GM18520 (cell line): ENCODE data around the gene ZNG1C.
"Not testable (repeated sequence)": the region's sequence is repeated elsewhere in the genome, so short reads cannot be mapped to it uniquely, and the experiment has no call there.

Source experiments
- ATAC-seq: cut with Tn5 transposase; IDR thresholded peaks from one replicate; pipeline ENCODE4 v1.9.1; 2021; ENCODE audit not compliant: unreplicated experiment

Gene ZNG1C

DNA sequence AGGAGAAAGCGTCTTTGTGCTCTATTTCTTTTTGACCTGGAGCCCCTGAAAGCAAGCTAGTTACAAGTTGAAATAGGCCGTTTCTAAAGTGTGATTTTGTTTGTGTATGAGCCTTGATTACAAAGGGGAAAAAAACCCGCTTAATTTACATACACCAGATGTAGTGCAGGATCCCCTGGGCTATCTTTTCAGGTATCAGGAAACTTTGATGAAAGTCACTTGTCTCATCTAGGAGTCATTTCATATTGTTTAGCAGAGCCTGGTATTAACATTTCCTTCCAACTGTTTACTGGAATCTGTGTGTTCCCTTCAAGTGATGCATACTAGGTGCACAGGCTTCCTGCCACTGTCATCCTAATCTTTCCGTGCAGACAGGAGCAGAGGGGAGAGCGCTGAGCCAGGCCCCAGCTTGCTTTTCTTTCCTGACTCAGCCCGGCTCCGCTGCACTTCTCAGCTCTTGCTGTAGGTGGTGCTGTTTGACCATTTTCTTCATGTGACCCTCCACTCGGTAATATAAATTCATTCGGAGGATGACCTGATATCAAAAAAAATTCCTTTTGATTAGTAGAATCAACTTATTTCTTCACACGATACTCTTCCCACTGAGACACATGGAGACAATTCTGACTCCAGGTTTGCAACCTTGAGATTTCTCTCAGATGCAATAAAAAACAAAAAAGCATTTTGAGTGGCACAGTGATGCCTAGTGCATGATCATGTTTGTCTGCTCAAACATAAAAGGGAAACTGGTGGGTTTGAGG is 100.7 kb downstream of the ZNG1C start:
- not testable (repeated sequence) for ATAC-seq

DNA sequence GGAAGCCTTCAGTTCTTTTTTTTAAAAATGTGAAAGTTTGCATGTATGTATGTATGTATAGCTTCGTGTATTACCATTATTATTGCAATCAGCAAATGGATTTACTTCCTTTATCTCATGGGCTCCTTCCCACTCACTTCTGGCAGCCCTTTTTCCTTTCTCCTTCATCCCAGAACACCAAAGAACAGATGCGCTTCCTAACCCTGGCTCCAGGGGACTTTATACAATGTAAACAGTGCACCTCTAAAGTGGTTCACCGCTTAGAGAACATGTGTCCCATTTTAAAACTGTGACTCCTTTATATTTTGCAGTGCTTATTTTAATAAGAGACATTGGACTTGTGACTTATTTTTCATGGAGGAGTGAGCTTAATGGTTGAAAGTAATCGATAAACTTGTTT is 101.5 kb downstream of the ZNG1C start:
- not testable (repeated sequence) for ATAC-seq

DNA sequence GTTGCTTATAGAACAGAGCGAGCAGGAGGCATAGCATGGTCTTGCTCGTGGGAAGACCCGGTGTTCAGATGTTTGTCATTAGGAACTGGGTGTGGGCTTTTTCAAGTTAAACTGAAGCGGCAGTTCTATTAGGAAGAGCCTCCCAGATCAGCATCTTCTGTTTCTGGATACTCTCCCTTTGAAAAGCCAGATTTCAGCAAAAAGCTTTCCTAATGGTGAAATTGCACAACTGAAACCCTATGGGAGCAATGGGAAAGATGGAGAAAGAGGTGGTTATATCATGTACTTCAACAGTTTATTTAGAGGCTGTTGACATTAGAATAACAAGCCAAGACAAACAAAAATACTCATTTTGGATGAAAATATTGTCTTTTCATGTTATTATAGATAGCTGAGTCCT is 102.2 kb downstream of the ZNG1C start:
- not testable (repeated sequence) for ATAC-seq
